Stimulated activated CD8-positive, alpha-beta memory T cell treated with anti-CD3 and anti-CD28 coated beads, Interleukin-12 subunit alpha, Interleukin-12 subunit beta, amount 100 ng/mL, for 1 hour (primary cell): ENCODE data around the gene CAND2.
"Not testable (repeated sequence)": the region's sequence is repeated elsewhere in the genome, so short reads cannot be mapped to it uniquely, and the experiment has no call there.

ENCODE experiments used
- DNase-seq: peaks from one replicate; pipeline ENCODE4 v3.0.0-alpha.2; 2020; ENCODE audit warnings: low read depth

CAND2 gene

DNA sequence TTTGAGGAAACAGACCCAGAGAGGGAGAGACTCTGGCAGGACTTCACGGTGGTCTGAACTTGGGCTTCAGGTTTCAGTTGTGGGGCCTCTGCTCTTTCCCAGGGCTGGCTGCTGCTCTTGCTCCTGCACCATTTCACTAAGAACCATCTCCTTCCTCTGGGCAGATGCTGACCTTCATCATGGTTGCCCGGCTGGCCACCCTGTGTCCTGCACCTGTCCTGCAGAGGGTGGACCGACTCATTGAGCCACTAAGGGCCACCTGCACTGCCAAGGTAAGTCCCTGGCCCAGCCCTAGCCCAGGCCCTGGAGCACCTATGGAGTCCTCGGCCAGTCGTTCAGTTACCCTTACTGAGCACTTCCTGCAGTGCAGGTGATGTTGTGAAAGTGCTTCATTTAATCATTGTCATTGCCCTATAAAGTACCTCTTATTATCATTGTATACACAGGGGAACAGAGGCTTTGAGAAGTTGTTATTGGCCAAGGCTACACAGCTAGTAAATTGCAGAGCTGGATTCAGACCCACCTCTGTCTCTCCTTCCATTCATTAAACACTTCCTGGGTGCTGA, 34.9 kb downstream of the CAND2 start:
- DNase-seq: no peak

DNA sequence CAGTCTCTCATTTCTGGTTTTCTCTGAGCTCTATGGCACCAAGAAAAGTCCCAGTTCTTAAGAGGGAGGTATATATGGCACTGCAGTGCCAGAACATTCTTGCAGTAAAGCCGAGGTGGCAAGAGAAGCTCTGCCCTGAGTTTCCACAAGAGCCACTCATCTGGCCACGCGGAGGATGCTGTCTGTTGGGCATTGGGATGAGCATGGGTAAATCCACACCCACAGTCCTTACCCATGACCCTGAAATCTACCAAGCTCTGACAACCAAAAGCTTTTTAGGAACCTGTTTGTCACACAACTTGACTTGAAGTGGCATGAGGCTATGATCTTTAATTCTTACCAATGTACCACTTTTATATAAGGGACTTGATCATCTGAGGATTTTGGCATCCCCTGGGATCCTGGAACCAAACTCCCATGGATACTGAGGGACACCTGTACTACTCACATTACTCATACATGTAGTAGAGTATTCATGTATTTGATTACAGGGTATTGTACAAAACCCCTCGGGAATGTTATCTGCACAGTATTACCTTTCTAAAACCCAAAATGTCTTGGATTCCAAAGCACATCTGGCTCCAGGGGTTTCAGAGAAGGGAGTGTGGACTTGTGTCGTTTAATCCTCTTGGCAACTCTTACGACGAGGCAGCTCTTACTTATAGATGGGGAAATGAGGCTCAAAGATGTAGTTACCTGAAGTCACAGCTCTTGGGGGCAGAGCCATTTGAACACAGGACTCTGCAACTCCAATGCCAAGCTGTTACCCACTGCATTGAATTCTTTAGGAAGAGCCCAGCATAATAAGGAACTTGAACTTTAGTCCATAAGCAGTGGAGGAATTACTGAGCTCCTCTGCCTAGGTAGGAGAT, 36.1 kb downstream of the CAND2 start:
- DNase-seq: no peak

DNA sequence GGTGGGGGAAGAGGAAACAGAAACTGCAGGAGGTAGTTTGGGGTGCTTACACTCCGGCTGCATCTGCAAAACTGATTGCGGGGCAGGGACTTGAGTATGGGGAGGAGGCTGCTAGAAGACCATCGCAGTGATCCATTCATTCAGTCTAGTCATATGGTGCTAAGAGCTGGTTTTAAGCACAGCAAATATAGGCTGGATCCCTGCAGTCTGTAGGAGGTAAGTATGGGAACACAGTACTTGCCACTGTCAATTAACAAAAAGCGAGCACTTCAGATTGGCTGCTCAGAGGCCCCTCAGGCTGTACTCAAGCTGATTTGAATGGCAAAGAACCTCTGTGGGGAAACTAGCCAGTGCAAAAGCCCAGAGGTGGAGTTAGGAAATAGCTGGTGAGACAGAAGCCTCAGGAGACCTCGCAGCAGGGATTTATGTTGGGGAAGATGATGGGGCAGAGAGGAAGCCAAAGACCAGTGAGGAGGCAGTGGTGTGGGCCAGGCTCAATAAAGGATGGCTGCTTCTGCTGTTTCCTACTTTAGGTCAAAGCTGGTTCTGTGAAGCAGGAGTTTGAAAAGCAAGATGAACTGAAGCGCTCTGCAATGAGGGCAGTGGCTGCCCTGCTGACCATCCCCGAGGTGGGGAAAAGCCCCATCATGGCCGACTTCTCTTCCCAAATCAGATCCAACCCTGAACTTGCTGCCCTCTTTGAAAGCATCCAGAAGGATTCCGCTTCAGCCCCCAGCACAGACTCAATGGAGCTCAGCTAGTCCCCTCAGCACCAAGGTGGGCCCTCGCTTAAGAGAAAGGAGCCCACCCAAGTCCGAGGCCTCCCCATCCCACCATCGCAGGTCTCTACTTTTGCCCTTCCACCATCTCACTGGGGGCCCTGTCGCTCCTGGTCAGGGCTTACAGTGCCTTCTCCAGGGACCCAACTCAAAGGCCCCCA, 37.0 kb downstream of the CAND2 start:
- DNase-seq: no peak

DNA sequence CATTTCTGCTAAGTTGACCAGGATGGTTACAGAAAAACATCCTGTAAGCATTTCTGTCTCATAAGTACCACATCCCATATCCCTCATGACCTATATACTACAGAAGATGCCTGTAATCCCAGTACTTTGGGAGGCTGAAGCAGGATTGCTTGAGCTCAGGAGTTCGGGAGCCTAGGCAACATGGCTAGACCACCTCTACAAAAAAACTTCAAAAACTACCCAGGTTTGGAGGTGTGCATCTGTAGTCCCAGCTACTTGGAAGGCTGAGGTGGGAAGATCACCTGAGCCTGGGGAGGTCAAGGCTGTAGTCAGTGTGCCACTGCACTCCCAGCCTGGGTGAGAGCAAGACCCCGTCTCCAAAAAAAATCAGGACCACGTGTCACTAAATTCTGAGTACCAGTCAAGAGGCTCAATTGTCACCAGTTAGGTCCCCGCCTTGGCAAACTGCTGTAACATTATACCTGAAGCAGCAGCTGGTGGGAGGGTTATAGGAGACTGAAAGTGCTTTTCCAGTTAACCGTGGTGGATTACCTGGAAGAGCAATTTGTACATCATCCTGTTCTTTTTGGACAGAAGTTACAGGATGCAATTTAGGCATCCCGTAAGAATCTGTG, 38.7 kb downstream of the CAND2 start:
- no peak for DNase-seq

DNA sequence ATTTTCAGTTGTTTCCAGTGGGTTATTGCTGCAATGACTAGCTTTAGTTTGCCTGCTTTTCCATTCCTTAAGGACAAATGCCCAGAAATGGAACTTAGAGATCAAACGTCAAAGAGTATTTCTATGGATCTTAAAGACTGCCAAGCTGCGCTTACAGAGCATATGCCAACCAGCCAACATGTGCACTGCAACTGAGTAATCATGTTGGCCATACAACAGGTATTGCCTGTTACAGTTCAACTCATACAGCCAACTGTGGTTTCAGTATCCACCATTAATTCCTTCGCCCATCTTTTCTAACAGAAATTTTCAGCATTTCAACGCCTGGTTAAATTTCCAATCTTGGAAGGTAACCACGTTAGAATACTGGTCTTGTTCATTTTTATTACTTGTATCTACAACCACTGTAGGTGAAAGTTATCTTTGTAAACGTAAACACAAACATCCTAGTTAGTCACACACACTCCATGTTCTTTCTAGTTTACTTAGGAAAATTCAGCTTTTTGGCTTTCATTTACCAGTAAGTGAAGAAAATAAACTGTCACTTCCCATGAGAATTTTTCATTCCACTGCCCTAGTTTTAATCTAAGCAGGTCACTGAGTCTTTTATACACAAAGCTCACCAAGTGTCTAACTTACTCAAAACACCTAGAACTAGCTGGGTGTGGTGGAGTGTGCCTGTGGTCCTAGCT, 41.0 kb downstream of the CAND2 start:
- DNase-seq: no peak

DNA sequence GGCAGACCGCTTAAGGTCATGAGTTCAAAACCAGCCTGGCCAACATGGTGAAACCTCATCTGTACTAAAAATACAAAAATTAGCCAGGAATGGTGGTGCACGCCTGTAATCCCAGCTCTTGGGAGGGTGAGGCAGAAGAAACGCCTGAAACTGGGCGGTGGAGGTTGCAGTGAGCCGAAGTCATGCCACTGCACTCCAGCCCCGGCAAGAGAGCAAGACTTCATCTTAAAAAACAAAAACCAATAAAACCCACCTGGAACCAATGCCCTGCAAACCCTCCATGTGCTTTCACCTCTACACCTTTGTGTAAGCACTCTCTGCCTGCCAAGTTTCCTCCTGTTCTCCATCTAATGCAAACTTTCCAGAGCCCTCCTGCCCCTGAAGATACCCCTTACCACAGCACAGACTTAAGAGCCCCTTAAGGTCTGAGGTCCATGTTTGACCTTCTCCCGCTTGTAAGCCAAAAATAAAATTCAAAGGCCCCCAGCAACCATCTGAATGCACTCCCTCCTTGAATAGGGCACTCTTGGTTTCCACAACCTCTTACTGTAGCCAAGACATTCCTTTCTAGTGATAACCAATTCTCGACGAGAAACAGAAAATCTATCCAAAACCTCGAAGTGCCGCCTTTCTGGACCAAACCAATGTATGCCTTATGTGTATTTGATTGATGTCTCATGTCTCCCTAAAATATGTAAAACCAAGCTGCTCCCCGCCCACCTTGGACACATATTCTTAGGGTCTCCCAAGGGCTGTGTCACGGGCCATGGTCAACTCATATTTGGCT, 41.9 kb downstream of the CAND2 start:
- DNase-seq: no peak

DNA sequence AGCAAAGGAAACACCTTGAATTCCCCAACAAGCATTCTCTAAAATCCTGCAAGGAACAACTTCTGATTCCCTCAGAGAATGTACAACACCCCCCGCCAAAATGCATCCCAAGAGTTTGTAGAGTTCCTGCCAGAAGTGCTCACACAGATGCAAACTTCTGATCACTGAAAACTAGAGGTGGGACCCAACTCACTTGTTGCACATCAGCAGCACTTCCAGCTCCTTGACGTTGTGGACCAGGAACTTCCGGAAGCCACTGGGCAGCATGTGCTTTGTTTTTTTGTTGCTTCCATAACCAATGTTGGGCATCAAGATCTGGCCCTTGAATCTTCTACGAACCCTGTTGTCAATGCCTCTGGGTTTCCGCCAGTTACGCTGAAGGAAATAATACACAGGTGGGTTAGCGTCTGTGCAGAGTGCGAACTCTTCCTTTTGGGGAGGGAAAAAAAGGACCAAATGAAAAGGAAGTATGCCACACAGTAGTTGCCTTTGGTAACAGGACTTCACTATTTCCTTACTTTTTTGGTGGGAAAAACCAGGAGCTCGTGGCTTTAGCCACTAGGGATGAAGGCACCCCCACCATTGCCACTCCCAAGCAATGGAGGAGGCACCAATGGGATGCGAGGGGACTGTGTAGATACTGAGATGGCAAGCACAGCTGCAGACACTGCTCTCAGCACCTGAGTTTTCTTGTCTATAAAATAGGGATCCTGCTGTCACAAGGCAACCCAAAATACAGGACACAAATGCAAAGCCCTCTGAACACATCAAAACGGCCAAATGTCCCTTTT, 42.9 kb downstream of the CAND2 start:
- no peak for DNase-seq

DNA sequence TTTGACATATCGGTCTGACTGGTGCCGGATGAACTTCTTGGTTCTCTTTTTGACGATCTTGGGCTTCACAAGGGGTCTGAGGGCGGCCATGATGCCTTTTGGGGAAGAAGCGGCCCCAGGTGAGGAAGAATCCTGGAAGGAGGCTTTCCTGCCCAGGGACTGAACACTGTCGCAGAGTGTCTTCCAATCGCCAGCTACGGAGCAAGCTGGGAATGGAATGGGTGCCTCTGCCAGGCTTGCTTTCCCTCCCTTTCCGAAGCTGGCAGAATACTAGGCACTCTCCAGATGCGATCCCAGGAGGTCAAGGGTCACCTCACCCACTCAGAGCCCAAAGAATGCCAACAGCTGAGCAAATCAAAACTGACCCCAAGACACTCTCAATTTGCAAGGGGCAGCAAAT, 43.7 kb downstream of the CAND2 start:
- not testable (repeated sequence) for DNase-seq

DNA sequence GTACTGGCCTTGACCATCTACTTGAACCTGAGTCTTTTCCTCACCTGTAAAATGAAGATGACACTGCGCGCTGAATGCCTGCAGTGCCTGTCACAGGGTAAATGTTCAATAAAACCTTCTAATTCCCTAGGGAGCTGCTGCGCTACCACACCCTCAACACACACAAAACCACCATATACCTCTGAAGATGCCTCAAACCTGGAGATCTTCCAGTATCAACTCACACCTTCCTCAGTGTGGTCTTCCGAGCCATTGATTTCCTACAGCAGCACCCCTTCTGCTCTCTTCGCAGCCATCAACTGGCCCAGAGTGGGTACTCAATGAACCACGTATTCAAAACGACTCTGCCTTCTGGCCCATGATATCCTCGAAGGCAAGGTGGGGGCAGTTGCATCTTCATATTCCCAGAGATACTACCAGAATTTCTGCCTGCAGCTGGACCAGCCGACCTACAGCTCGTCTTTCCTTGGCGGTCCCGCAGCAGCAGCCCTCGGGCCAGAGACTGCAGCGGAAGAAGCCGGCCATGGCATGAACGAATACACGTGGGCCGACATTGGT, 44.2 kb downstream of the CAND2 start:
- DNase-seq: no peak

DNA sequence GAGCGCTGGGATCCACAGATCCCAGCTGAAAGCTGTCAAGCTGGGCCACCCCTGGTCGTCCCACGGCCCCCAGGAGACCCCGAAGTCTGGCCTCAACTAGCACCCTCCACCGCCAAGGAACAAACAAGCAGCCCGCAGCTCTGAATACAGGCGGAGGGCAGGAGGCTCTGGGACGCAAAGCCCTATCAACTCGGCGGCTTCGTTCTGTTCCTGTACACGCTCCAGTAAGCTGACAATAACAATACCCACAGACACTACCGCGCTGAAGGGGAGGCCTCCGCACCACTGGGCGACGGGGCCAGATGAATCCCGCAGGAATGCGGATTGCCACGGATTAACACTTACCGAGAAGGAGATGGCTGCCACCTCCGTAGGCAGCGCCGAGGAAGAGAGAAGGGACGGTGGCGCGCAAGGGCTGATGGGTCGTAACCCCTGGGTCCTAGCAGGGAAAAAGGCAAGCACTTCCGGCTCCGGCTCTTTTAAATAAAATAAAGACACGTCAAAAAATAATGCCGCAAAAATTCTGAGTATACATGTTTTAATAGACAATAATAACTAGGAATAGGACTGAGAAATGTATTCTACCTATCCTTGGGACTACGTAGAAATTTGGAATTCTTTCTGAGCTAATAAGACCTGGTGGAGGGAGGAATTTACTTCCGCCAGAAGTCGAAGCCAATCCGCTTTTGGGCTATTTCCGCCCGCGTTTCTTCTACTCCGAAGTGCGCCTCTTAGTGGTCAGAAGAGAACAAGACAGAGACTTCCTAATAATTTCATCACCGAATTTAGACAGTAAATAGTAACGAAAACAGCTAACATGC, 44.9 kb downstream of the CAND2 start, which contains the start of gene RPL32:
TSS of gene RPL32 (minus strand) at position 417 of the 821 bp plus-strand sequence. CDS start 1,328 bp downstream, outside the sequence.
- peak; percentile 74 for DNase-seq

DNA sequence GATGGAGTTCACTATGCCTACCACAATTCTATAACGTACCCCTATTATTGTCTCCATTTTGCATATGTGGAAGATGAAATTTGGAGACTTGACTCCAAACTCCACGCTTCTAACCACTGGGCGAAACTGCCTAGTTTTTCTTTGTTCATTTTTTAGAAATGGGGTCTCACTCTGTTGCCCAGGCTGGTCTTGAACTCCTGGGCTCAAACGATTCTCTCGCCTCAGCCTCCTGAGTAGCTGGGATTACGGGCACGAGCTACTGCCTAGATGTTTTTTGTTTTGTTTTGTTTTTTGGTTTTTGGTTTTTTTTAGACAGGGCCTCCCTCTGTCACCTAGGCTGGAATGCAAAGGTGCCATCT, 45.5 kb downstream of the CAND2 start:
- no peak for DNase-seq

DNA sequence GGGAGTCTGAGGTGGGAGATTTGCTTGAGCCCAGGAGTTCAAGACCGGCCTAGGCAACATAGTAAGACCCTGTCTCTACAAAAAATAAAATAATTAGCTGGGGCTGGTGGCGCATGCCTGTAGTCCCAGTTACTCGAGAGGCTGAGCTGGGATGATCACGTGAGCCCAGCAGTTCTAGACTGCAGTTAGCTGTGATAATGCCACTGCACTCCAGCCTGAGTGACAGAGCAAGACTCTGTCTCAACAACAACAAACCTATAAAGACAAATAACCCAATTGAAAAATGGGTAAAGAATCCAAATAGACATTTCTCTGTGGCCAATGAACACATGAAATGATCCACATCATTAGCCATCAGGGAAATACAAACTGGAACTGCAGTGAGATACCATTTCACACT, 46.0 kb downstream of the CAND2 start:
- DNase-seq: no peak

DNA sequence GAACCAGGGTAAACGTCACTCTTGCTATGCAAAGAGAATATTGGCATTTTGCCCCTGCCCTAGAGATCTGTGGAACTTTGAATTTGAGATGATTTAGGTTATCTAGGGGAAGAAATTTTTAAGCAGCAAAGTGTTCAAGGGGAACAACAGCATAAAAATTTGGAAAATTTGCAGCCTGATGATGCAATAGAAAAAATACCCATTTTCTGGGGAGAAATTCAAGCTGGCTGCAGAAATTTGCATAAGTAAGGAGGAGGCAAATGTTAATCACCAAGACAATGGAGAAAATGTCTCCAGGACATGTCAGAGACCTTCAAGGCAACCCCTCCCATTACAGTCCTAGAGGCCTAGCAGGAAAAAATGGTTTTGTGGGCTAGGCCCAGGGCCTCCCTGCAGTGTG, 49.3 kb downstream of the CAND2 start:
- no peak for DNase-seq

DNA sequence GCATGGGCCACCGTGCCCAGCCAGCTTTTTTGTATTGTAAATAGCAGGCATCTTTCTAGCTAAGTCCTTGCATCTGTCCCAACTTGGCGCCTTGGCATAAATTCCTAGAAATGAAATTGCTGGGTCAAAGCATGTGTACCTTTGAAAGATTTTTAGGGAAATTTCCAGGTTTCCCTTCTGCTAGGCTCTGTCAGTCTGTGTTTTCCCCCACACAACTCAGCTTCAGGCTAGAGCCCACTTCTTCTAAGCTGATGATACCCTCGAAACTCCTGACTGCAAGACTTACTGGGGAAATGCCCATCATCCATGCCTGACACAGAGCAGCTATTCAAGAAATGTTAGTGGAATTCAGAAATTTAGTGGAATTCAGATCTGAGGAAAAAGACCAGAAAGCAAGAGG, 55.7 kb downstream of the CAND2 start:
- no peak for DNase-seq

DNA sequence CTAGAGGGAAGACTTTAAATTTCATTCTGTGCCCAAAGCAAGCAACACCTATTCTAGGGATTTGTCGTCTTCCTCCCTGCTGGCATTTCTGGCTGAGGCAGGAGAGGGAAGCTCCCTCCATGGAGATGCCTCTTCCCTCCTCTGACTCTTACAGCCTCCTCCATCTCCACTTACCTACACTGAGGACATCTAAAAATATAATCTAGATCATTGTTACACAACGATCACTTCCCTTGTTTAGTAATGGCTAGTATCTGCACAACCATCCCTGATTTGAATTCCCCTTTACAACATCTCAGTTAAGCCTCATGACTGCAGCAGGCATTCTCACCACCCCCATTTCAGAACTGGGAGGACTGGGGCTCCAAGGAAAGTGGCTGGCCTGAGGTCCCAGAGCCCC, 57.4 kb downstream of the CAND2 start:
- not testable (repeated sequence) for DNase-seq

DNA sequence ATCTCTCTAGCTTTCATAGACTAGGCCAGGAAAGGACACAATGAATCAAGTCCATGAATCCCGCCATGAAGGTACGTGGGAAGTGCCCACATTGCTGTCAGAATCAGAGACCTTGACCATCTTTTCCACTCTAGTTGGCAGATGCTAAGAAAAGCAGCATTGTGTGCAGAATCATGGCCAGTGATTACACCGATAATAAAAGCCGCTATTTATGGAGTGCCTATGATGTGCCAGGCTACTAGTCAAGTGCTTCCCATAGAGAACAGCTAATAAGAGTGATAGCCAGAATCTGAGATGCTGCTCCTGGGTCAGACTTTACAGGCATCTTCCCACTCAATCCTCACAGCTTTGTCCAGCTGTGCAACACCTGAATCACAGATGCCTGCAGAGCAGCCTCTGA, 58.1 kb downstream of the CAND2 start:
- no peak for DNase-seq

DNA sequence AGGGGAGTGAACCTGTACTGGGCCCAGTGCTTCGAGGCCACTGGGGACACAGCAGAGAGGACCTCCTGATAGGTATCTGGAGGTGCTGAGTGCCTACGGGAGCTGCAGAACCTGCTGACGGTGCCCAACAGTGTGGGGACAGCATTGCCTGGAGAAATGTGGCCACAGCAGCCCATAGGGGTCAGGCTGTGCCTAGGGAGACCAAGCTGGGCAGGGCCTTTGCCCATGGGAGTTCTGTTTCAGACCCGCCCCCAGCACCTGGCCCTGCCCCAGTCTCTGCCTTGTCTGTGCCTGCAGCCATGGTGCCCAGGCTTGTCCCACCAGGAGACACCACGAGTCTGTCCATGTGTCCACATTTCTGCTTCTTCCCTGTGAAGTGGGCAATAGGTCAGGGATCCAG, 60.1 kb downstream of the CAND2 start:
- DNase-seq: no peak

DNA sequence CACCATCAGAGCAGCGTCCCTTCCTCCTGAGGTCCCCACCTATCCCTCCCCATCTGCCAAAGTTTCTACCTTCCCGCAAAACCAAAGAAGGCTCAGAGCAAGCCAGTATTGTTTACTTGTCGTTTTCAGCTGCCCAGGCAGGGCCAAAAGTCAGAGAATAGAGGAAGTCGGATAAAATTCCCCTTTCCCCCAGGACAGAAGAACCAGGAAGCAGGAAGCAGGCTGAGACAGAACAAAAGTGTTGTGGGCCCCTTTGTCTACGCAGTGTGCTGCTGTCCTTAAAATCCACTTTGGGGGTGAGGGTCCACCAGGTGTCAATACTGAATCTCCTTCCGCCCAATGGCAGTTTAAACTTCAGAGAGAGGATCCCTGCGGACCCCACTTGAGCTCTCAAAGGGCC, 63.4 kb downstream of the CAND2 start:
- DNase-seq: no peak

DNA sequence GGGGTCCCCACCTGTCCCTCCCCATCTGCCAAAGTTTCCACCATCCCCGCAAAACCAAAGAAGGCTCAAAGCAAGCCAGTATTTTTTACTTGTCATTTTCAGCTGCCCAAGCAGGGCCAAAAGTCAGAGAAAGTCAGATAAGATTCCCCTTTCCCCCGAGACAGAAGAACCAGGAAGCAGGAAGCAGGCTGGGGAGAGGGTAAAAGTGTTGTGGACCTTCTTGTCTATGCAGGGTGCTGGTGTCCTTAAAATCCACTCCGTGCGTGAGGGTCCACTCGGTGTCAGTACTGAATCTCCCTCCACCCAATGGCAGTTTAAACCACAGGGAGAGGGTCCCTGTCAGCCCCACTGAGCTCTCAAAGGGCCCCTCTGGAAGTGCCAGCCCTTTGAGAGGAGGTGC, 65.1 kb downstream of the CAND2 start:
- no peak for DNase-seq
